HS-5 (cell line): Measurements from ENCODE around the gene SCML2.
"Not testable (repeated sequence)": the region's sequence is repeated elsewhere in the genome, so short reads cannot be mapped to it uniquely, and the experiment has no call there.

Experiments
- DNase-seq: peaks from one replicate; pipeline ENCODE4 v3.0.0-alpha.2; 2012; ENCODE audit warnings: low read depth

The SCML2 gene

GRCh38 chrX:18354369-18355223, at the start of gene SCML2:
Gene SCML2, minus strand, starts transcription at chrX:18354688. Its CDS starts 20,617 bp downstream, at chrX:18334071.
- no peak for DNase-seq

- no peak for DNase-seq
Measured at GRCh38 chrX:18401848-18402213, 47.3 kb upstream of the SCML2 start.

- no peak for DNase-seq
Measured at GRCh38 chrX:18394477-18394876, 40.0 kb upstream of the SCML2 start.

- peak; percentile 25 for DNase-seq
Measured at GRCh38 chrX:18390941-18391538, 36.6 kb upstream of the SCML2 start.

- no peak for DNase-seq
Measured at GRCh38 chrX:18389966-18390365, 35.5 kb upstream of the SCML2 start.

GRCh38 chrX:18377796-18378195, 23.3 kb upstream of the SCML2 start:
- no peak for DNase-seq

- DNase-seq = not testable (repeated sequence)
Measured at GRCh38 chrX:18375131-18375805, 20.8 kb upstream of the SCML2 start.

GRCh38 chrX:18369096-18369495, 14.6 kb upstream of the SCML2 start:
- not testable (repeated sequence) for DNase-seq

GRCh38 chrX:18368402-18368801, 13.9 kb upstream of the SCML2 start:
- no peak for DNase-seq

GRCh38 chrX:18360867-18361266, 6.4 kb upstream of the SCML2 start:
- no peak for DNase-seq

- DNase-seq = no peak
Measured at GRCh38 chrX:18353931-18354368, 538 bp downstream of the SCML2 start.

- no peak for DNase-seq
Measured at GRCh38 chrX:18351784-18352183, 2.7 kb downstream of the SCML2 start.

- DNase-seq = no peak
Measured at GRCh38 chrX:18348047-18348446, 6.4 kb downstream of the SCML2 start.

- no peak for DNase-seq
Measured at GRCh38 chrX:18309401-18309800, 45.1 kb downstream of the SCML2 start.

- DNase-seq = no peak
Measured at GRCh38 chrX:18297251-18297650, 57.2 kb downstream of the SCML2 start.

- no peak for DNase-seq
Measured at GRCh38 chrX:18294893-18295292, 59.6 kb downstream of the SCML2 start.

GRCh38 chrX:18291006-18291545, 63.4 kb downstream of the SCML2 start:
- no peak for DNase-seq

- DNase-seq = no peak
Measured at GRCh38 chrX:18290200-18290599, 64.3 kb downstream of the SCML2 start.

- no peak for DNase-seq
Measured at GRCh38 chrX:18288716-18289115, 65.8 kb downstream of the SCML2 start.

- DNase-seq = no peak
Measured at GRCh38 chrX:18286322-18286831, 68.1 kb downstream of the SCML2 start.

GRCh38 chrX:18278449-18278848, 76.0 kb downstream of the SCML2 start:
- no peak for DNase-seq

- no peak for DNase-seq
Measured at GRCh38 chrX:18272222-18272621, 82.3 kb downstream of the SCML2 start.
